Measurements from ENCODE around the gene AMZ2. TPM values are rescaled to one million over a fixed set of nuclear protein-coding genes. Genes with fewer than 3 reads are reported as not detected.

The AMZ2 gene
- total RNA-seq, 1 experiment from 2014 or later, result 88.3 TPM

DNA sequence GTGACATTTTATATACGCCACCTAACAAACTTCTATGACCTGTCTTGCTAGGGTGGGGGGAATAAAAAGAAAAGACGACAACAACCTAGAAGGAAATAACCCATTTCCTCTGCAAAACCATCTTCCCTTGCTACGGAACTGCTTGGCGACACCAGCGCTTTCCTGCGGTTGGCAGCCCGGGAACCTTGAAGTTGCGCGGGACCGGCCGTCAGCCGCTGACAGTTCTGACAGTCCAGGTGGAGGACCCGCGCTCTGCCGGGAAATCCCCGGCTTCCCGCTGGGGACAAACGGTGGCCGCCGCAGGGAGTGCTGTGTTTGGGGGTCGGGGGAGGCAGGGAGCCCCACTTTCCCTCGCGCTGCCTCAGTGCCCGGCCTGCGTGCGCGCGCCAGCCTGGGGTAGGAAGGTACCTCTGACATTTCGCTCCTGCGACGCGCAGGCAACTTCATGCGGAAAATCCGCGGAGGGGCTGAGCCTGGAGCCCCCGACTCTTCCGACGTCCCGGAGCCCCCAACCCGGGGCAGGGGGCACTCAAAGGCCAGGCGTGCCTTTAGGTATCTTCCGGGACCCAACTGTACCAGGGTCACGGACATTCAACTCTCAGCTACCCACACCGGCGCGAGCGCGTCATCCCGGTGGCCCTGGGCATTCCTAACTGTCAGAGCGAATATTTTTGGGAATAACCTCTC lies 42.6 kb downstream of the AMZ2 start:
- Histone ChIP-seq H2AFZ (peak overlapping the region; percentile 73), H4K20me1 (ENCODE audit: insufficient read depth) (no peaks in the 10 kb centered on the region), H3K9me2 (ENCODE audit: insufficient read depth) (no peaks in the 10 kb centered on the region), H3K27me3 (ENCODE audit: insufficient read depth, low read depth) (no peaks in the 10 kb centered on the region), H3K27ac (peak overlapping the region; percentile 14; the same call in 1 of the 2 replicates), H3K36me3 (ENCODE audit: low read depth) (no peaks in the 10 kb centered on the region), H3K9me3 (ENCODE audit: insufficient read depth, low read depth) (no peaks in the 10 kb centered on the region), H3K79me2 (ENCODE audit: low read depth) (peaks cover 3% of the 10 kb centered on the region; the same call in 1 of the 2 replicates), H3K4me1 (replicated peaks; ENCODE audit: insufficient read depth) (peaks cover 20% of the 10 kb centered on the region), H3F3A (ENCODE audit: insufficient read depth, low read depth) (peaks cover 18% of the 10 kb centered on the region), H3K4me3 (peak overlapping the region; percentile 76), H3K4me2 (peak overlapping the region; percentile 81)
- TF ChIP-seq EZH2 (IDR thresholded peaks at IDR 0.05; ENCODE audit: low read depth), result no peak
- TF ChIP-seq, protein P1, sequence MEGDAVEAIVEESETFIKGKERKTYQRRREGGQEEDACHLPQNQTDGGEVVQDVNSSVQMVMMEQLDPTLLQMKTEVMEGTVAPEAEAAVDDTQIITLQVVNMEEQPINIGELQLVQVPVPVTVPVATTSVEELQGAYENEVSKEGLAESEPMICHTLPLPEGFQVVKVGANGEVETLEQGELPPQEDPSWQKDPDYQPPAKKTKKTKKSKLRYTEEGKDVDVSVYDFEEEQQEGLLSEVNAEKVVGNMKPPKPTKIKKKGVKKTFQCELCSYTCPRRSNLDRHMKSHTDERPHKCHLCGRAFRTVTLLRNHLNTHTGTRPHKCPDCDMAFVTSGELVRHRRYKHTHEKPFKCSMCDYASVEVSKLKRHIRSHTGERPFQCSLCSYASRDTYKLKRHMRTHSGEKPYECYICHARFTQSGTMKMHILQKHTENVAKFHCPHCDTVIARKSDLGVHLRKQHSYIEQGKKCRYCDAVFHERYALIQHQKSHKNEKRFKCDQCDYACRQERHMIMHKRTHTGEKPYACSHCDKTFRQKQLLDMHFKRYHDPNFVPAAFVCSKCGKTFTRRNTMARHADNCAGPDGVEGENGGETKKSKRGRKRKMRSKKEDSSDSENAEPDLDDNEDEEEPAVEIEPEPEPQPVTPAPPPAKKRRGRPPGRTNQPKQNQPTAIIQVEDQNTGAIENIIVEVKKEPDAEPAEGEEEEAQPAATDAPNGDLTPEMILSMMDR (conservative IDR thresholded peaks at IDR 0.05), result no peak
- POLR2A ChIA-PET (ENCODE audit: unreplicated experiment), result interaction anchor here (0.6 kb wide), 1 partner anchor 14 kb away, joined by 9 read pairs; no protein-coding TSS in a partner anchor
- BruUV-seq (replicated peaks), result TSS peak; percentile 62
- CTCF ChIA-PET, result interaction anchor here (0.6 kb wide), 1 partner anchor 22 kb away, joined by 6 read pairs; no protein-coding TSS in a partner anchor
- peak in 1 of 2 experiments; percentile 6 for DNase-seq
- intact Hi-C loops (cut with micrococcal nuclease; ENCODE audit: unreplicated experiment), result loop anchor here (5.0 to 10.0 kb wide), 2 partner anchors 64 to 87 kb away; no protein-coding TSS in a partner anchor

DNA sequence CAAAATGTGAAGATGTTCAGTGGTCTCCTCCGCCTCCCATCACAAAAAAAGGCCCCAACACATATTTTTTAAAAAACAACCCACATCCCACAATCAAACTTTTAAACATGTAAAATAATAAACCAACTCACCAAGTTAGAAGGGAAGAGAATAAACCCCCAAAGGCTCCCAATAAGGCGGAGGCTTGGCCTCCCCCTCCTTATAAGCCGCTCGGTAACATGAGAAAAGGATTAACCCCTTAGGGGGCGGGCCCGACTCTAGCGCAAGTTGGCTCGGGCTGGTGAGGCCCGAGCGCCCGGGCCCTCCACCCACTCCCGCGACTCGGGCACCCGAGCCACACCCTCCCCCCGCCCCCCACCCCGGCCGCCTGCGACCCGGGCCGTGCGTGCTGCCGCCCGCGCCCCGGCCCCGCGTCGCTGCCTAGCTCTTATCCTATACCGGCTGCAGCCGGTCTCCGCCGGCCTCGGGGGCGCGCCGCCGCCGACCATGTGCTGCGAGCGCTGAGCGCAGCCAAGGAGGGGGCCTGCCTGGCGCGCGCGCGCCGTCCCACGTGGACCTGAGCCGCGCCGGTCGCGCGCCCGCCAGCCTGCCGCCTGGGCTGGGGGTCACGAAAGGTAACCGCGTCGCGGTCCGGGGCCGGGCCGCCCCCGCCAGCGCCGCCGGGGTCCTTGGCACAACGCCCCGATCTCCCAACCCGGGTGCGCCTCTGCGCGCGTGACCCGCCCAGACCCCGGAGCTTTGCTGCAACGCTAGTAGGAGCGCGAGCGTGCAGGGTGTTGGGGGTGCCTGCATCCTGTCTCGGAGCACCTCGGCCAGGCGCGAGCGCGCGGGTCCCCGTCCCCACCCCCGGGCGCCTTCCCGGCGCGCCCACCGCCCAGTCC lies 43.4 kb downstream of the AMZ2 start, which contains the start of the genes ARSG and SLC16A6:
ARSG (plus strand) TSS at position 541 of the 881 bp plus-strand sequence. CDS start 15,999 bp downstream, outside the sequence.
SLC16A6 (minus strand) TSS at position 173 of the 881 bp plus-strand sequence. CDS start 12,807 bp downstream, outside the sequence.
- no peaks in the 10 kb centered on the region for H3K27me3 ChIP-seq (ENCODE audit: insufficient read depth, low read depth)
- no TSS peak for BruUV-seq (replicated peaks)
- H3K4me3 ChIP-seq, result peak within 1 kb of the TSS; percentile 76
- peaks cover 18% of the 10 kb centered on the region for H3F3A ChIP-seq (ENCODE audit: insufficient read depth, low read depth)
- POLR2A ChIA-PET (ENCODE audit: unreplicated experiment), result interaction anchor here (0.6 to 0.7 kb wide), 3 partner anchors 13 to 22 kb away, joined by 5 to 9 read pairs (median 6); no protein-coding TSS in a partner anchor
- no peaks in the 10 kb centered on the region for H3K9me3 ChIP-seq (ENCODE audit: insufficient read depth, low read depth)
- H3K79me2 ChIP-seq (ENCODE audit: low read depth), result peaks cover 3% of the 10 kb centered on the region; the same call in 1 of the 2 replicates
- H2AFZ ChIP-seq, result peak within 1 kb of the TSS; percentile 86
- intact Hi-C loops (cut with micrococcal nuclease; ENCODE audit: unreplicated experiment), result loop anchor here (5.0 to 10.0 kb wide), 2 partner anchors 64 to 86 kb away; no protein-coding TSS in a partner anchor
- TF ChIP-seq EZH2 (IDR thresholded peaks at IDR 0.05; ENCODE audit: low read depth), result no peak
- TF ChIP-seq, protein P1 (conservative IDR thresholded peaks at IDR 0.05), result no peak
- H3K4me2 ChIP-seq, result peak within 1 kb of the TSS; percentile 81
- CTCF ChIA-PET, result no interaction called here
- H3K9me2 ChIP-seq (ENCODE audit: insufficient read depth), result no peaks in the 10 kb centered on the region
- peak within 1 kb of the TSS; percentile 58 for H3K27ac ChIP-seq
- peak; percentile 43 to 62 for DNase-seq
- peaks cover 20% of the 10 kb centered on the region for H3K4me1 ChIP-seq (replicated peaks; ENCODE audit: insufficient read depth)
- no peaks in the 10 kb centered on the region for H4K20me1 ChIP-seq (ENCODE audit: insufficient read depth)
- H3K36me3 ChIP-seq (ENCODE audit: low read depth), result no peaks in the 10 kb centered on the region
